ENCODE results near the gene TPP1. TPM values are rescaled to one million over a fixed set of nuclear protein-coding genes. Genes with fewer than 3 reads are reported as not detected.
A peak's percentile ranks its signal among the peaks of the same experiment; 100 is the strongest.

Gene TPP1
- total RNA-seq, 1 donor from 2014 or later = 50.1 TPM

DNA sequence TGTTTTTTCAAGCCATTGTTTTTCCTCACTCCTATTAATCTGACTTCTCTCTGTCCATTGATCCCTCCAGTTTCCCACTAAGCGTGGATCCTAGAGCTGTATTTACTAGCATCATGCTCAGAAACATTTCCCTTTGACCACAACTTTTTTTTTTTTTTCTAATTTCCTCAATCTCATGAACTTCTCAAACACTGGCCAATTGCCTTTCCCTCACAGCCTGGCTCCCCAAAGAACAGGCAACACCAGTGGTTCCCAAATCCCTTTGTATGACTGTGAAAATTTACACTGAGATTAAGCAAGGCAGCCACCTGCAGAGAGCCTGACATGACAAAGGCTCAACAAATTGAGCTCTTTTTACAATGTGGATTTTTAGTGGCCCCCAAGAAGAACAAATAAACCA, 1.4 kb upstream of the TPP1 start:
- Mint-ChIP-seq H3K27me3 (ENCODE audit: low read depth) (no peaks in the 10 kb centered on the region), H3K4me1 (no peaks in the 10 kb centered on the region), H3K36me3 (peaks cover 11% of the 10 kb centered on the region), H3K4me3 (no peak overlapping the region), H3K27ac (no peak overlapping the region), H3K9me3 (no peaks in the 10 kb centered on the region)
- DNase-seq (ENCODE audit: low spot score in 2 of 2, unreplicated experiment in 2 of 2) = no peak
- TF ChIP-seq, protein P1, sequence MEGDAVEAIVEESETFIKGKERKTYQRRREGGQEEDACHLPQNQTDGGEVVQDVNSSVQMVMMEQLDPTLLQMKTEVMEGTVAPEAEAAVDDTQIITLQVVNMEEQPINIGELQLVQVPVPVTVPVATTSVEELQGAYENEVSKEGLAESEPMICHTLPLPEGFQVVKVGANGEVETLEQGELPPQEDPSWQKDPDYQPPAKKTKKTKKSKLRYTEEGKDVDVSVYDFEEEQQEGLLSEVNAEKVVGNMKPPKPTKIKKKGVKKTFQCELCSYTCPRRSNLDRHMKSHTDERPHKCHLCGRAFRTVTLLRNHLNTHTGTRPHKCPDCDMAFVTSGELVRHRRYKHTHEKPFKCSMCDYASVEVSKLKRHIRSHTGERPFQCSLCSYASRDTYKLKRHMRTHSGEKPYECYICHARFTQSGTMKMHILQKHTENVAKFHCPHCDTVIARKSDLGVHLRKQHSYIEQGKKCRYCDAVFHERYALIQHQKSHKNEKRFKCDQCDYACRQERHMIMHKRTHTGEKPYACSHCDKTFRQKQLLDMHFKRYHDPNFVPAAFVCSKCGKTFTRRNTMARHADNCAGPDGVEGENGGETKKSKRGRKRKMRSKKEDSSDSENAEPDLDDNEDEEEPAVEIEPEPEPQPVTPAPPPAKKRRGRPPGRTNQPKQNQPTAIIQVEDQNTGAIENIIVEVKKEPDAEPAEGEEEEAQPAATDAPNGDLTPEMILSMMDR (IDR thresholded peaks at IDR 0.05; ENCODE audit: unreplicated experiment) = no peak

DNA sequence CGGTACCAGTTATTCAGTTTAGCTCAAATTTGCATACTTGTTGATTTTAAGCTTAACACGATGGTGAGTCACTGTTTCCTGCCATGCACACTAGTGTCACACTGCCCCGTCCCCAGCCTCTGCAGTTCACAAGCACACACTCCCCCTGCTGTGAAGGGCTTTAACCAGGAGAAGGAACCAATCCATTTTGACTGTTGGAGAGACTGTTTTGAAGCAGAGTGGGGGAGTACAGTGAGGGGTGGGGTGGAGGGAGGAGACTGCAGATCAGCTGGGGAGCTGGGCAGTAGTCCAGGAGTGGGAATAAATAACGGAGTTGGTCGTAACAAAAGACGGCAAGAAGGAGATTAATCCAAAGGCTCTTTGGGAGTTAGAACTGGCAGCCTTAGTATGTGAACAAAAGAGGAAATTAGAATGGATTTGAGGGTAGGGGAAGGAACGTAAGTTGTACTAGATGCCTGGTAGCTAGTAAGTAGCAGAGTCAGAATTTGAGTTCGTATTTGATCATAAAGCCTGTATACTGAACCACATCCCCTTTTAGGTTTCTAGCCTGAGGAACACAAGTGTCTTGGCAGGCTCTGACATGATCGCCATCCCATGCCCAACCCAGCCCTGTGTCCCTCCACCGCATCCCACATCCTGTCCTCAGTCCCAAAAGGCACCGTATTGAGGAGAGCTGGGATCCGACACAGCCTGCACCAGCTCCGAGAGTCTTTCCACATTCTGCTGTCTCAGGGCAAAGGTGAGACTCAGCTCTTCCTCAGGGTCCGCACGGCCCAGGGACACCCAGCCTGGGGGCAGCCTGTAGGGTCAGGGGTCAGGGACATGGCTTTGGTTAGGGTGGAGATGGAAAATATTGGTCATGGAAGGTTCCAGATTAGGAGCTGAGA, 862 bp downstream of the TPP1 start:
- no peaks in the 10 kb centered on the region for H3K27me3 Mint-ChIP-seq (ENCODE audit: low read depth)
- H3K27ac Mint-ChIP-seq = no peak overlapping the region
- TF ChIP-seq, protein P1 (IDR thresholded peaks at IDR 0.05; ENCODE audit: unreplicated experiment) = no peak
- no peaks in the 10 kb centered on the region for H3K4me1 Mint-ChIP-seq
- peaks cover 3% of the 10 kb centered on the region for H3K36me3 Mint-ChIP-seq
- H3K4me3 Mint-ChIP-seq = no peak overlapping the region
- peak in 1 of 2 experiments; percentile 61 for DNase-seq (ENCODE audit: low spot score in 2 of 2, unreplicated experiment in 2 of 2)
- H3K9me3 Mint-ChIP-seq = no peaks in the 10 kb centered on the region

DNA sequence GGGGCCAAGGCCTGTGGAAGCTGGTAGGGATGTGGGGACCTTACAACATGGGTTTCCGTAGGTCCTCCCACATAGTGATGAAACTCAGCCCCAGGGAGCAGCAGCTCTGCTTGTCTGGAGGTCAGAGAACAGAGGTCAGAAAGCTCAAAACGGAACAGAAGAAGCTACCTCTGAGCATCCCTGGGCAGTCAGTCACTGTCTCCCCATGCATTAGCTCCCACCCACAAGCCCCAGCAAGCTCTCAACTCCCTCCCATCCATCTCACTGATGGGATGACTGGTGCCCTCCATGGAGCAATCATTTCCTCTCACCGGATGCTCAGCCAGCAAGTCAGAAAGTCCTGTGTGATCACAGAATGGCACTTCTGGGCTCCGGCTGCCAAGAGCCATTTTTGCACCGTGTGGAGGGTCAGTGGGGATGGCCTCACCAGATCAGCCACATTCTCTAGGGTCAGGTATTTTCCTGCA, 1.9 kb downstream of the TPP1 start:
- no peak overlapping the region for H3K27ac Mint-ChIP-seq
- H3K4me3 Mint-ChIP-seq = peak overlapping the region; percentile 5
- no peak for DNase-seq (ENCODE audit: low spot score in 2 of 2, unreplicated experiment in 2 of 2)

DNA sequence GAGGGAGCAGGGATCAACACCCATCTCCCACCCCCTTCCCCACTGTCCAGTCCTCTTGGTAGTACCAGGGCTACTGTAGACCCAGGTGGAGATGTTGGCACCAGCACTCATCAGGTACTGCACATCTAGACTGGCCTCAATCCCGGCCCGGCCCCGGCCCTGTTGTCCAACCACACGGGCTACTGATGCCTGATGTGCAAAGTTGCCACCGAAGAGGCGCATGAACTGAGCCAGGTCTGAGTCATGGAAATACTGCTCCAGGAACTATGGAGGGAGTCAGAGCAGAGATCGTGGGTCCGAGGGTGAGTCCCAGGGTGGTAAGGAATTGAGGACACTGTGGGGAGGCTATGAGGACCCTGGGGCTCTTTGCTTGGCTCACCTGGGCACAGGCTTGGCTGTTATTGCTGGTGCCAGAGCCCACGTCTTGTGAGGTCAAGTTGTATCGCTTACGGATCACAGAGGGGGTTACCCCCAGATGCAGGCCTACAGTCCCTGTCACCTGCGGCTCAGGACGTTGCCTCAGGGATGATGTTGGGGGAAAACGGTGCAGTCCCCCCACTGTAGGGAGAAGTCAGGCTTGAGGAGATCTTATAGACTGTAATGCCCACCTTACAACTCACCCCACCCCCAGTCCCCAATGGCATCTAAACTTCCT, 2.5 kb downstream of the TPP1 start:
- Mint-ChIP-seq H3K4me3 (no peak overlapping the region), H3K27ac (no peak overlapping the region)

More for the DNA sequence above, 1.9 kb downstream of the TPP1 start:
- peaks cover 3% of the 10 kb centered on the region for H3K36me3 Mint-ChIP-seq
- H3K9me3 Mint-ChIP-seq = no peaks in the 10 kb centered on the region
- no peaks in the 10 kb centered on the region for H3K4me1 Mint-ChIP-seq
- no peaks in the 10 kb centered on the region for H3K27me3 Mint-ChIP-seq (ENCODE audit: low read depth)
- TF ChIP-seq, protein P1 (IDR thresholded peaks at IDR 0.05; ENCODE audit: unreplicated experiment) = no peak

DNA sequence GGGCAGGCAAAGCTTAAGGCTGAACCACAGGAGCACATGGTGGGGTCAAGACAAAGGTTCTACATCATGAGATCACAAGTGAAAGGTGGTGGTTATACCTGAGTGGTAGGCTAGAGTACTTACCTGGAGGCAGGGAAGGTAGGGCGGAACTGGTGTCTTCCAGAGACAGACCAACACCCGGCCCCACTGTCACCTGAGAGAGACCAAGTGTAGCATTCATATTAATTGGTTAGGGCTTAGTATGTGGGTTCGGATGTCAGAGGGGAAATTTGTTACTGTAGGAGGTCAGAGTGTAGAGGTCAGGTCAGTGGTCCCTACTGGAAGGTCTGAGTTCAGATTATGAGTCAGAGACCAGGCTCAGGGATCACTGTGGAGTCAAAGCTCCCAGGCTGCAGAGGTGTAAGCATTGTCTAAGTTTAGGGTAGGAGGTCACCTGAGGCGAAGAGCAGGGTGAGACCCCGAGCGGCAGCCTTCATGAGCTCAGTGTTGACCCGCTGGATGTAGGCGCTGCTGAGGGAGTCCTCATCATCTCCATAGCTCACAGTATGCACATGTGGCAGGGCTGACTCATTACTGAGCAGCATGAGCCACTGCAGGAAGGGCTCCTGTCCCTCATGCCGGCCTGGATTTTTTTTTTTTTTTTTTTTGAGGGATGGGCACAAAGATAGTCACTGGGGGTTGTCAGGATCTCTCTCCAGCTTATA, 3.2 kb downstream of the TPP1 start:
- TF ChIP-seq, protein P1 (IDR thresholded peaks at IDR 0.05; ENCODE audit: unreplicated experiment) = no peak
- Mint-ChIP-seq H3K9me3 (no peaks in the 10 kb centered on the region), H3K36me3 (peaks cover 3% of the 10 kb centered on the region), H3K27ac (no peak overlapping the region), H3K27me3 (ENCODE audit: low read depth) (no peaks in the 10 kb centered on the region), H3K4me1 (peaks cover 5% of the 10 kb centered on the region), H3K4me3 (no peak overlapping the region)
- no peak for DNase-seq (ENCODE audit: low spot score in 2 of 2, unreplicated experiment in 2 of 2)

More for the DNA sequence above, 2.5 kb downstream of the TPP1 start:
- Mint-ChIP-seq H3K36me3 (peaks cover 3% of the 10 kb centered on the region), H3K4me1 (no peaks in the 10 kb centered on the region), H3K9me3 (no peaks in the 10 kb centered on the region), H3K27me3 (ENCODE audit: low read depth) (no peaks in the 10 kb centered on the region)
- no peak for DNase-seq (ENCODE audit: low spot score in 2 of 2, unreplicated experiment in 2 of 2)
- TF ChIP-seq, protein P1 (IDR thresholded peaks at IDR 0.05; ENCODE audit: unreplicated experiment) = no peak

Data from mesothelial cell of epicardium (in vitro differentiated cells).